HepG2 (cell line): ENCODE results near the gene SMO. TPM values are rescaled to one million over a fixed set of nuclear protein-coding genes. Genes with fewer than 3 reads are reported as not detected.
"Not testable (repeated sequence)": the region's sequence is repeated elsewhere in the genome, so short reads cannot be mapped to it uniquely, and the experiment has no call there.

ENCODE experiments used
- ATAC-seq: fragments of 200-7000 bp; cut with Tn5 transposase; 3 replicates; pipeline ENCODE4 v1.9.1; 2020; ENCODE audit warnings: mild to moderate bottlenecking, moderate library complexity
- BruUV-seq: library from RNA; stranded (reverse); fragments of 400-500 nt; replicated peaks from 2 replicates; lab custom pipeline; 2021; lab: Mats Ljungman, UMichigan
- CTCF ChIA-PET: fragments of 300-600 bp; formaldehyde crosslinking; extraction: SDS; loops from one replicate; lab custom pipeline; 2021; ENCODE audit warnings: low total read pairs, inconsistent platforms, low intra/inter-chr PET ratio; lab: Yijun Ruan, JAX
- POLR2A ChIA-PET: fragments of 350-600 bp; sonication (Branson Sonifier 250); formaldehyde crosslinking; loops from one replicate; lab custom pipeline; 2020; ENCODE audit warnings: antibody characterized with exemption, inconsistent platforms; lab: Yijun Ruan, JAX
- DNase-seq: peaks from one replicate; pipeline ENCODE4 v3.0.0-alpha.2; 2015; ENCODE audit warnings: low spot score
- FAIRE-seq: peaks from 3 replicates; lab custom pipeline; 2011; peaks lifted over from hg19 to GRCh38; lab: Jason Lieb, UNC
- H2AFZ ChIP-seq: one replicate; pipeline ENCODE4 v1.6.1; 2011; ENCODE audit warnings: low read length, inconsistent platforms
- H3K27ac ChIP-seq: fragments of 300-600 bp; 3 replicates; pipeline ENCODE4 v1.8.0; 2011; ENCODE audit warnings: mixed run types, mild to moderate bottlenecking, mixed read lengths, low read length, inconsistent platforms; ENCODE audit not compliant: insufficient read depth; ENCODE audit errors: extremely low read length
- H3K27me3 ChIP-seq, 2 experiments: fragments of 200-600 bp in 1 of 2; 2 replicates in 1 of 2; 3 replicates in 1 of 2; pipeline versions ENCODE4 v1.6.0 to v1.8.0; 2011; ENCODE audit warnings: low read length in 2 of 2, mild to moderate bottlenecking in 2 of 2, moderate library complexity in 2 of 2, inconsistent platforms in 1 of 2; ENCODE audit not compliant: insufficient read depth in 2 of 2, control insufficient read depth in 1 of 2
- H3K36me3 ChIP-seq, 2 experiments: fragments of 200-600 bp in 1 of 2; replicated peaks in 1 of 2; 2 replicates in 1 of 2; 3 replicates in 1 of 2; pipeline versions ENCODE4 v1.5.1 to v1.8.0; 2011; ENCODE audit warnings: low read length in 2 of 2, inconsistent platforms in 1 of 2; ENCODE audit not compliant: insufficient read depth in 2 of 2, control insufficient read depth in 1 of 2
- H3K4me1 ChIP-seq: 2 replicates; pipeline ENCODE4 v1.5.1; 2012; ENCODE audit warnings: low read length, inconsistent platforms; ENCODE audit not compliant: insufficient read depth
- H3K4me2 ChIP-seq: 2 replicates; pipeline ENCODE4 v1.6.0; 2011; ENCODE audit warnings: low read depth, low read length, inconsistent platforms
- H3K4me3 ChIP-seq, 3 experiments: fragments of 200-600 bp in 1 of 3; sonication (generic), shearing (Covaris generic) in 1 of 3; replicated peaks in 1 of 3; 2 replicates each; pipeline ENCODE4 v1.5.1; 2011 to 2016; ENCODE audit warnings: low read length in 3 of 3, inconsistent platforms in 2 of 3, low read depth in 2 of 3, mild to moderate bottlenecking in 2 of 3, control low read depth in 1 of 3, mixed read lengths in 1 of 3; ENCODE audit not compliant: insufficient read depth in 1 of 3
- H3K79me2 ChIP-seq: one replicate; pipeline ENCODE4 v1.6.1; 2011; ENCODE audit warnings: low read length, inconsistent platforms; ENCODE audit not compliant: insufficient read depth
- H3K9ac ChIP-seq: 2 replicates; pipeline ENCODE4 v1.6.0; 2011; ENCODE audit warnings: mild to moderate bottlenecking, low read depth, low read length, inconsistent platforms; ENCODE audit not compliant: insufficient read depth
- H3K9me3 ChIP-seq: 2 replicates; pipeline ENCODE4 v1.5.1; 2012; ENCODE audit warnings: mild to moderate bottlenecking, low read length
- H4K20me1 ChIP-seq: 2 replicates; pipeline ENCODE4 v1.6.0; 2011; ENCODE audit warnings: inconsistent platforms, mild to moderate bottlenecking, low read length, moderate library complexity; ENCODE audit not compliant: insufficient read depth
- FOXA3 ChIP-seq: IDR thresholded peaks from 2 replicates; pipeline ENCODE4 v1.6.1; 2016; ENCODE audit warnings: missing genetic modification reagents, missing compliant biosample characterization
- HOXA3 ChIP-seq: sonication (generic); formaldehyde crosslinking; IDR thresholded peaks from 2 replicates; pipeline ENCODE4 v1.5.0; 2020; ENCODE audit warnings: missing genetic modification reagents
- MED1 ChIP-seq: sonication (generic); formaldehyde crosslinking; IDR thresholded peaks from 2 replicates; pipeline ENCODE4 v1.4.0; 2020; ENCODE audit warnings: missing genetic modification reagents
- MIXL1 ChIP-seq: IDR thresholded peaks from 2 replicates; pipeline ENCODE4 v1.6.1; 2016
- NCOA2 ChIP-seq: sonication (generic); formaldehyde crosslinking; IDR thresholded peaks from 2 replicates; pipeline ENCODE4 v1.8.0; 2022; ENCODE audit warnings: inconsistent platforms
- ONECUT2 ChIP-seq: sonication (generic); formaldehyde crosslinking; IDR thresholded peaks from 2 replicates; pipeline ENCODE4 v1.4.0; 2020; ENCODE audit warnings: missing genetic modification reagents
- SOX13 ChIP-seq, 3 experiments: fragments of 450-650 bp in 1 of 3; sonication (generic) in 1 of 3; formaldehyde crosslinking in 1 of 3; IDR thresholded peaks in 2 of 3; conservative IDR thresholded peaks in 1 of 3; 2 replicates each; pipeline versions ENCODE4 v1.5.0 to v1.6.1; 2016 to 2020; ENCODE audit warnings: antibody characterized with exemption in 1 of 3, mild to moderate bottlenecking in 1 of 3, missing compliant biosample characterization in 1 of 3, missing genetic modification reagents in 1 of 3, moderate library complexity in 1 of 3
- SOX5 ChIP-seq: IDR thresholded peaks from 2 replicates; pipeline ENCODE4 v1.6.1; 2016; ENCODE audit warnings: borderline replicate concordance
- TFE3 ChIP-seq: IDR thresholded peaks from 2 replicates; pipeline ENCODE4 v1.6.1; 2016
- ZFY ChIP-seq: sonication (generic); formaldehyde crosslinking; IDR thresholded peaks from 2 replicates; pipeline ENCODE4 v1.4.0; 2020; ENCODE audit warnings: missing genetic modification reagents
- WGBS: methylation state at CpG from one replicate; pipeline ENCODE4 v1.1.6; 2017; ENCODE audit warnings: low lambda C conversion rate; 5-methylcytosine and 5-hydroxymethylcytosine counted together
- in situ Hi-C: cut with HindIII; loops from 2 replicates; pipeline ENCODE4 v1.10.0; 2017; ENCODE audit warnings: low pct_unique_long_range_greater_than_20kb; ENCODE audit not compliant: extremely low pct_ligation_motif_present
- intact Hi-C: fragments of 100-400 bp; cut with micrococcal nuclease; formaldehyde crosslinking; loops from one replicate; pipeline ENCODE4 v1.10.0; 2022; ENCODE audit not compliant: unreplicated experiment
- polyA plus RNA-seq, 8 experiments: library from polyadenylated mRNA; depleted of rRNA in 3 of 8; stranded (reverse) in 7 of 8; unstranded in 1 of 8; fragments of >200 nt; fragmentation: Illumina TruSeq in 4 of 8; extraction: Trizol in 4 of 8; gene quantifications; 2 replicates each; pipeline versions ENCODE4 v1.2.1 to v1.2.3, GENCODE V29; 2011 to 2016; ENCODE audit warnings: low read depth in 4 of 8, missing spikeins in 1 of 8, mixed read lengths in 1 of 8; ENCODE audit not compliant: insufficient read depth in 1 of 8
- total RNA-seq, 5 experiments: library from RNA; depleted of rRNA; stranded (reverse); fragments of >200 nt; fragmentation: Illumina TruSeq; extraction: Trizol; gene quantifications; 2 replicates each; pipeline ENCODE4 v1.2.3, GENCODE V29; 2016; ENCODE audit warnings: low read depth in 1 of 5
- TF ChIP-seq, protein P1 (sequence below): sonication (generic); formaldehyde crosslinking; conservative IDR thresholded peaks from 2 replicates; pipeline ENCODE4 v1.4.0; 2020; ENCODE audit warnings: mild to moderate bottlenecking, missing genetic modification reagents, moderate library complexity
- TF ChIP-seq, protein P2 (sequence below): IDR thresholded peaks from 2 replicates; pipeline ENCODE4 v1.6.1; 2016; ENCODE audit warnings: mild to moderate bottlenecking

Gene SMO
- total and polyA plus RNA-seq, 2 of the 13 experiments (the other 11 are each of a cell fraction or from before 2014, with no cell fraction given), result 23.8 to 32.3 TPM

DNA sequence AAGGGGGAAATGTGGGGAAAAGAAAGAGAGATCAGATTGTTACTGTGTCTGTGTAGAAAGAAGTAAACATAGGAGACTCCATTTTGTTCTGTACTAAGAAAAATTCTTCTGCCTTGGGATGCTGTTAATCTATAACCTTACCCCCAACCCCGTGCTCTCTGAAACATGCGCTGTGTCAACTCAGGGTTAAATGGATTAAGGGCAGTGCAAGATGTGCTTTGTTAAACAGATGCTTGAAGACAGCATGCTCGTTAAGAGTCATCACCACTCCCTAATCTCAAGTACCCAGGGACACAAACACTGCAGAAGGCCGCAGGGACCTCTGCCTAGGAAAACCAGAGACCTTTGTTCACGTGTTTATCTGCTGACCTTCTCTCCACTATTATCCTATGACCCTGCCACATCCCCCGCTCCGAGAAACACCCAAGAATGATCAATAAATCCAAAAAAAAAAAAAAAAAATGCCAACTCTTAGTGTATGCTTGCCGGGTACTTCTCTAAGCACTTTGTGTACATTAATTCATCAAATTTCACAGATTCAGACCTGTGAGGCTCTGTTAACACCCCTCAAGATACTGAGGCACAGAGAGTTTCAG lies 28.5 kb downstream of the SMO start:
- under 1% methylated on average over 8 of the region's 8 CpGs for WGBS
- DNase-seq; H3K79me2 ChIP-seq; H3K4me3 ChIP-seq; ATAC-seq; H3K27me3 ChIP-seq; FAIRE-seq; H2AFZ ChIP-seq; POLR2A ChIA-PET; BruUV-seq; H3K9ac ChIP-seq; H3K9me3 ChIP-seq; intact Hi-C loops; H3K27ac ChIP-seq; H4K20me1 ChIP-seq; H3K36me3 ChIP-seq; TF ChIP-seq SOX13 (IDR thresholded peaks at IDR 0.05): not testable (repeated sequence)
- CTCF ChIA-PET, result interaction anchor here (2.0 to 2.8 kb wide), 2 partner anchors 54 to 256 kb away, joined by 12 to 30 read pairs; no protein-coding TSS in a partner anchor
- Histone ChIP-seq H3K4me2 (peak overlapping the region; percentile 49), H3K4me1 (peaks cover 29% of the 10 kb centered on the region)
- in situ Hi-C loops, result loop anchor here (5.0 kb wide), 1 partner anchor 80 kb away; no protein-coding TSS in a partner anchor
- TF ChIP-seq, protein P1, sequence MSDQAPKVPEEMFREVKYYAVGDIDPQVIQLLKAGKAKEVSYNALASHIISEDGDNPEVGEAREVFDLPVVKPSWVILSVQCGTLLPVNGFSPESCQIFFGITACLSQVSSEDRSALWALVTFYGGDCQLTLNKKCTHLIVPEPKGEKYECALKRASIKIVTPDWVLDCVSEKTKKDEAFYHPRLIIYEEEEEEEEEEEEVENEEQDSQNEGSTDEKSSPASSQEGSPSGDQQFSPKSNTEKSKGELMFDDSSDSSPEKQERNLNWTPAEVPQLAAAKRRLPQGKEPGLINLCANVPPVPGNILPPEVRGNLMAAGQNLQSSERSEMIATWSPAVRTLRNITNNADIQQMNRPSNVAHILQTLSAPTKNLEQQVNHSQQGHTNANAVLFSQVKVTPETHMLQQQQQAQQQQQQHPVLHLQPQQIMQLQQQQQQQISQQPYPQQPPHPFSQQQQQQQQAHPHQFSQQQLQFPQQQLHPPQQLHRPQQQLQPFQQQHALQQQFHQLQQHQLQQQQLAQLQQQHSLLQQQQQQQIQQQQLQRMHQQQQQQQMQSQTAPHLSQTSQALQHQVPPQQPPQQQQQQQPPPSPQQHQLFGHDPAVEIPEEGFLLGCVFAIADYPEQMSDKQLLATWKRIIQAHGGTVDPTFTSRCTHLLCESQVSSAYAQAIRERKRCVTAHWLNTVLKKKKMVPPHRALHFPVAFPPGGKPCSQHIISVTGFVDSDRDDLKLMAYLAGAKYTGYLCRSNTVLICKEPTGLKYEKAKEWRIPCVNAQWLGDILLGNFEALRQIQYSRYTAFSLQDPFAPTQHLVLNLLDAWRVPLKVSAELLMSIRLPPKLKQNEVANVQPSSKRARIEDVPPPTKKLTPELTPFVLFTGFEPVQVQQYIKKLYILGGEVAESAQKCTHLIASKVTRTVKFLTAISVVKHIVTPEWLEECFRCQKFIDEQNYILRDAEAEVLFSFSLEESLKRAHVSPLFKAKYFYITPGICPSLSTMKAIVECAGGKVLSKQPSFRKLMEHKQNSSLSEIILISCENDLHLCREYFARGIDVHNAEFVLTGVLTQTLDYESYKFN, result peak; percentile 53; the same call in 1 of the 2 replicates
- TF ChIP-seq SOX13 (CRISPR knock-in tag; conservative IDR thresholded peaks at IDR 0.05 in 1 of 2, IDR thresholded peaks at IDR 0.05 in 1 of 2) (peak in 1 of 2 experiments; percentile 57; a peak in 2 of 4 replicates), TFE3 (CRISPR knock-in tag) (peak; percentile 27; the same call in 1 of the 2 replicates), MED1 (CRISPR knock-in tag) (peak; percentile 21; the same call in 1 of the 2 replicates), SOX5 (CRISPR knock-in tag) (peak; percentile 27; the same call in 1 of the 2 replicates), FOXA3 (0 out of 2 replicates have a peak, but pooled peaks have one; percentile 37), MIXL1 (CRISPR knock-in tag) (peak; percentile 63; the same call in 1 of the 2 replicates), ZFY (0 out of 2 replicates have a peak, but pooled peaks have one; percentile 23), ONECUT2 (CRISPR knock-in tag) (peak; percentile 60; the same call in 1 of the 2 replicates), HOXA3 (CRISPR knock-in tag) (peak; percentile 47; the same call in 1 of the 2 replicates), NCOA2 (CRISPR knock-in tag) (0 out of 2 replicates have a peak, but pooled peaks have one; percentile 28)
- TF ChIP-seq, protein P2, sequence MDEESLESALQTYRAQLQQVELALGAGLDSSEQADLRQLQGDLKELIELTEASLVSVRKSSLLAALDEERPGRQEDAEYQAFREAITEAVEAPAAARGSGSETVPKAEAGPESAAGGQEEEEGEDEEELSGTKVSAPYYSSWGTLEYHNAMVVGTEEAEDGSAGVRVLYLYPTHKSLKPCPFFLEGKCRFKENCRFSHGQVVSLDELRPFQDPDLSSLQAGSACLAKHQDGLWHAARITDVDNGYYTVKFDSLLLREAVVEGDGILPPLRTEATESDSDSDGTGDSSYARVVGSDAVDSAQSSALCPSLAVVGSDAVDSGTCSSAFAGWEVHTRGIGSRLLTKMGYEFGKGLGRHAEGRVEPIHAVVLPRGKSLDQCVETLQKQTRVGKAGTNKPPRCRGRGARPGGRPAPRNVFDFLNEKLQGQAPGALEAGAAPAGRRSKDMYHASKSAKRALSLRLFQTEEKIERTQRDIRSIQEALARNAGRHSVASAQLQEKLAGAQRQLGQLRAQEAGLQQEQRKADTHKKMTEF (CRISPR knock-in tag), result peak; percentile 32; the same call in 1 of the 2 replicates
